Retinal pigment epithelial cell (primary cell): Measurements from ENCODE around the gene ATF6.

Experiments used
- DNase-seq: peaks from one replicate; pipeline ENCODE4 v3.0.0-alpha.2; 2010; ENCODE audit warnings: low read depth
- H3K4me3 ChIP-seq: 2 replicates; pipeline ENCODE4 v1.5.1; 2011; ENCODE audit warnings: mild to moderate bottlenecking, low read length, control low read depth, moderate library complexity
- CTCF ChIP-seq: conservative IDR thresholded peaks from 2 replicates; pipeline ENCODE4 v1.5.1; 2011; ENCODE audit warnings: low read depth, low read length, control low read depth, inconsistent platforms

Gene ATF6

GRCh38 chr1:161919229-161919628 is 153.1 kb downstream of the ATF6 start:
- no peak overlapping the region for H3K4me3 ChIP-seq
- TF ChIP-seq CTCF: no peak
- no peak for DNase-seq

- TF ChIP-seq CTCF: no peak
- no peak for DNase-seq
- no peak overlapping the region for H3K4me3 ChIP-seq
These were observed 155.4 kb downstream of the ATF6 start for GRCh38 chr1:161921491-161921890.

- DNase-seq: peak; percentile 16
- no peak for TF ChIP-seq CTCF
- H3K4me3 ChIP-seq: no peak overlapping the region
These were observed 155.9 kb downstream of the ATF6 start for GRCh38 chr1:161921990-161922389.

GRCh38 chr1:161928056-161928455 is 161.9 kb downstream of the ATF6 start:
- H3K4me3 ChIP-seq: no peak overlapping the region
- DNase-seq: no peak
- no peak for TF ChIP-seq CTCF

GRCh38 chr1:161929137-161929536 is 163.0 kb downstream of the ATF6 start:
- DNase-seq: no peak
- H3K4me3 ChIP-seq: no peak overlapping the region
- TF ChIP-seq CTCF: no peak

GRCh38 chr1:161930064-161930463 is 163.9 kb downstream of the ATF6 start:
- no peak for TF ChIP-seq CTCF

GRCh38 chr1:161932668-161933067 is 166.5 kb downstream of the ATF6 start:
- DNase-seq: no peak
- TF ChIP-seq CTCF: no peak
- no peak overlapping the region for H3K4me3 ChIP-seq

More at GRCh38 chr1:161930064-161930463, 163.9 kb downstream of the ATF6 start:
- no peak for DNase-seq
- no peak overlapping the region for H3K4me3 ChIP-seq
